CD4-positive, alpha-beta T cell treated with Interleukin-1 beta for 1 hour (primary cell): ENCODE results near the gene MYOZ2.
"Not testable (repeated sequence)": the region's sequence is repeated elsewhere in the genome, so short reads cannot be mapped to it uniquely, and the experiment has no call there.

Experiments used
- DNase-seq, 2 donors: peaks; one replicate each; pipeline ENCODE4 v3.0.0-alpha.2; 2020 to 2022

The MYOZ2 gene

DNA sequence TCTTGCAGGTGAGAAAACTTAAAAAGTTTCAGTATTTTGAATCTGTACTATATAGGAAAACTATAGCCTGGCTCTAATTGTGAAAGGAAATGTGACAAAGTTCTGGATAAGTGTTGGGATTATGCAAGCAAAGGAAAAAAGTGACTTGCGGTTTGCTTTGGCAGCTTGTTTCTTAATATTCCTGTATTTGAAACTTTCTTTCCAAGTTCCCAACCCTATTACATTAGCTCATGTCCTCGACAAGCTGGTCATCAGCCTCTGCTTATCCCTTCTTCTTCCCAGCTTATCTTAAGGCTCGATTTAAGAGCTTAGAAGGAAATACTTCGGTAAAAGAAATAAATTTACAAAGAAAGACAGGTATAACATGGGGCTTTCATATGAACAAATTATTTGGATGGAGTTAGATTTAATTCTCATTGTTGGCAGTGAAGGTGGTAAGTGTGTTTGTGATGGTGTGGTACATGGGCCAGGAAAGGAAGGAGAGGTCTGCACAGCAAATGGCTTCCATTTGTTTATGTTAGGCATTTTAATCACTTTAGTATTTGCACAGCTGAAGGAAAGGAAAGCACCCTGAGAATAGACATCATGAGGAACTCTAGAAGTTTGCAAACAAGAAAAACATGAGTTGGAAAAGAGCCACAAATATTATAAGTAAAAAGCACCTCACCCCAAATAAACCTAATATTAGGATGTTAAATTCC is 5.1 kb upstream of the MYOZ2 start:
- DNase-seq: no peak

DNA sequence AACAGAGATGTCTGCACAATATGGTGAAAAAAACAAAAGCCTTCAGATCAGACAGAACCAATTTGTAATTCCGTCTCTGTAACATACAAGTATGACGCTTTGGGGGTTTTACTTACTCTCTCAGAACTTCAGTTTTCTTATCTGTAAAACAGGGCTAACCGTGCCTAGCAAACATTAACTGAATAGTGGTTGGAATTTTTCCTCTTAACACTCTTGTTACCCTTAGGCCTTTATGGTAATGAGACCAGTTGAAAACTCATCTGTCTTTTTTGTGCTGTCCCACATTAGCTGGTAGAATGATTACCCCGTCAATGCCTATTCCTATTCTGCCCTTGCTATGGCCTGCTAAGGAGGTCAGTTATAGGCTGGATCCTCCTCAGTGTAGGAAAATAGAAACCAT is 4.5 kb upstream of the MYOZ2 start:
- no peak for DNase-seq

DNA sequence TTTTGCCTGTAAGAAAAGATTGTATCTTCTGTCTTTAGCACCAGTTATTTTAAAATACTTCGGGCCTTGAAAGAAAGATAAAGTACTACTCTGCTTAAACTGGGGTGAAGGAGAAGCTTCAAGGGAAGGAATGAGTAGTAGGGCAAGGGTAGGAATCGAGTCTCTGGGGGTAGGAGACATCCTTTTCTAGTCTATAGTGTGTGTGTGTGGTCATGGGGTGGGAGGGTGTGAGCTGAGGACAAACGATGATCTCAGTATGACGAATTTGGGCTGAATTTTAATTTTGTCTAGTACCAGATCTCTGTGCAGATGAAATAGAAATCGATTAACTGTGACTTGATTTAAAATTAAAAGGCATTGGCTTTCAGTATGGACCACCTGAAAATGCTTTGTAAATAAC is 3.3 kb upstream of the MYOZ2 start:
- no peak for DNase-seq

DNA sequence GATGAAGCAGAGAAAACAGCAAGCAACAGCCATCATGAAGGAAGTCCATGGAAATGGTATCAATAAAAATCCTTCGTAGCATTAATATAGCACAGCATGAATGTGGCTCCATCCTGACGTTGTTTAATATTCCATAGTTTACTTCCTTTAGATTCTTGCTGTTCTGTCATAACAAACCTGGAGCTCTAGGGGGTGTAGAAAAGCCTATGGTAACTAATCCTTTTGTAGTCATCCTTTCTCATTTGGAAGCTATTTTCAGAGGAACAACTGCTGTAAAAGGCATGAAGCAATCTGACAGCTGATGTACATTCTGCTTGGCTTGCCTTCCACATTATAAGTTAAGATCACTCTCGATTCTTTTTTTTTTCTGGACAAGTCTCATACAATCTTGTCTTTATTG is 914 bp downstream of the MYOZ2 start:
- DNase-seq: no peak

DNA sequence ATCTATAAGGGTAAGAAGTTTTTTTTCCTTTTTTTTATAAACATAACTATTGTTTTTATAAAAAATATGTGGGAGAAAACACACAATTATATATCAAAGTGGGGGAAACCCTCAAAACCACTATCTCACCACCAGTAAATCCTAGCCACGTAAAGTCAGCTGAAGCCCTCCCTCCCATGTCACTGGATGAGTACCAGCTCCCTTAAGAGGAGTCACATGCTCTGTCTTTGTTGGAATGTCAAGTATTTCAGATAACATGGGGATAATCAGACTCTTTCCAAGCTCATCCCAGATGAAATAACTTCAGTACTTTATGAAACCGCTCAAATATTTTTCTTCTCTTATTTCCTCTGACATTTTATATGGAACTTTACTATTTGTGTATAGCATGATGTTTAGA is 2.4 kb downstream of the MYOZ2 start:
- DNase-seq: peak in 1 of 2 donors; percentile 9

DNA sequence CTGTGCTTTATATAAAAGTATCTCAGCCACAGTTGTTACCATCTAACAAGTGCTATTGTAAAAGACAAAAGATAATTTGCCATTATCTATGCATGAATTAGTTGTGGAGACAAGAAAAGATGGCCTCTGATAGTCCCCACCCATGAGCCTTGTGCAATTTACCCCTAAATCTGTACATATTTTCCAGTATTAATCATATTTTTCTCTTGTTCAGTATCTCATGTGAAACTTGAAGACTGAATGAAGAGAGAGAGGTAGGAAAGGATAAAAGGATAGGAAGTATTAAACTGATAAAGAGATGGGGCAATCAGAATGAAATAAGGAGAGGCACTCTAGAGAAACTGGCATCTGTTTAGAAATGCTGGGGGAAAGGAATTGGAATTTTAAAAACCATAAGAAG is 3.7 kb downstream of the MYOZ2 start:
- DNase-seq: no peak

DNA sequence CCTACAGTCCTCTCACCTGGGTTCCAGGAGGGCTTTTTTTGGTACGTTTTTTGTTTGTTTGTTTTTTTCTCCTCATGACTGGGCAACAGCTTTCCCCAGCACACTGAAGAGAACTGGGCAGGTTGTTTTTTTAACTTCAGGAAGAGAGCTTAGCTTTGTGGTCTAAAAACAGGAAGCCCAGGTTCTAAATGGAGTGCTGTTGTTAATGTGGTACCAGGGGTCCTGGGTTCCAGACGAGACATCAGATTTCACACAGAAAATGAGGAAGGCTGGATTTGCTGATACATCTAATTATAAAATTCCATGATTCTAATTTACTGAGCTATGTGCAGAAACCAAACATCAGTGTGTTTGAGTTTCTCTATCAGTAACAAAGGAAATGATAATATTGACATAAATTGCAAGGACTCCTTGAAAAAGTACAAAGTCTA is 4.2 kb downstream of the MYOZ2 start:
- DNase-seq: peak in 1 of 2 donors; percentile 8

DNA sequence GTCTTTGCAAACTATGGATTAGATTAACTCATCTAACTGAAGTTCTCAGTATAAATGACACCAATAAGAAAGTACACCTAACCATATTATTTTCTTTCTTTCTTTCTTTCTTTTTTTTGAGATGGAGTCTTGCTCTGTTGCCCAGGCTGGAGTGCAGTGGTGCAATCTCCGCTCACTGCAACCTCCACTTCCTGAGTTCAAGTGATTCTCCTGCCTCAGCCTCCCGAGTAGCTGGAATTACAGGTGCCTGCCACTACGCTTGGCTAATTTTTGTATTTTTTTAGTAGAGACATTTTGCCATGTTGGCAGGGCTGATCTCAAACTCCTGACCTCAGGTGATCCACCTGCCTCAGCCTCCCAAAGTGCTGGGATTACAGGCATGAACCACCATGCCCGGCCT is 5.7 kb downstream of the MYOZ2 start:
- DNase-seq: not testable (repeated sequence)

DNA sequence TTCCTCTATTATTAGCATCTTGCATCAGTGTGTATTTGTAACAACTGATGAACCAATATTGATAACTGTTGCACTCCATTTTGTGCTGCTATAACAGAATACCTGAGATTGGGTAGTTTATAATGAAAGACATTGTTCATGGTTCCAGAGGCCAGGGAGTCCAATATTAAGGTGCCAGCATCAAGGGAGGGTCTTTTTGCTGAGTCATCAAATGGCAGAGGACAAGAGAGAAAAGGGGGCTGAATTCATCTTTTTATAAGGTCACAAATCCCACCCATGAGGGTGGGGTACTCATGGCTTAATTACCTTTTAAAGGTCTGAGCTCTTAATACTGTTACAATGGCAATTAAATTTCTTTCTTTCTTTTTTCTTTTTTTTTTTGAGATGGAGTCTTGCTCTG is 7.2 kb downstream of the MYOZ2 start:
- no peak for DNase-seq

DNA sequence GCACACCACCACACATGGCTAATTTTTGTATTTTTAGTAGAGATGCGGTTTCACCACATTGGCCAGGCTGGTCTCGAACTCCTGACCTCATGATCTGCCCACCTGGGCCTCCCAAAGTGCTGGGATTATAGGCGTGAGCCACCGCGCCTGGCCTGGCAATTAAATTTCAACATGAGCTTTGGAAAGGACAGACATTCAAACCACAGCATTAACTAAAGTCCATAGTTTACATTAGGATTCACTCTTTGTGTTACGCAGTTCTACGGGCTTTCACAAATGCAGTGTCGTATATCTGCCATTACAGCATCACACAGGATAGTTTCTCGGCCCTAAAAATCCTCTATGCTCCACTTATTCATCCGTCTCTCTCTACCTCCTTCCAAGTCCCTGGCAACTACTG is 7.7 kb downstream of the MYOZ2 start:
- DNase-seq: not testable (repeated sequence)

DNA sequence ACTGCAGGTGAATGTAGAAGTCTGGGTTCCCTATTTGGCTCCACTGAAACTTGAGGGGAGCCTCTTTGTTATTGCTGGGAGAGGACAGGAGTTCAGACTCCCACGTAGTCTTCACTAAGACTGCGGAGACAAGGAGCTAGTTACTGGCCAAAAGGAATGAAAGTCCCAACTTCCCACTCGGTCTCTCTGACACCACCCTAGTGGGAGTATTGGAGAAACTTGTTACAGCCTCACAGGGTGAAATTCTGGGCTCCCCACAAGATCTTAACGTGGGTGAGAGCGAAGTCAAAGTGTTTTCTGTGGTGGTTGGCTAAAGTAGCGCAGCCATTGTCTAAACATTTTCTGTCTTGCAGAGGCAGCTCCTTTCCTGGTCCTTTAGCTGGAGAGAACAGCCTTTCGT is 13.5 kb downstream of the MYOZ2 start:
- DNase-seq: no peak

DNA sequence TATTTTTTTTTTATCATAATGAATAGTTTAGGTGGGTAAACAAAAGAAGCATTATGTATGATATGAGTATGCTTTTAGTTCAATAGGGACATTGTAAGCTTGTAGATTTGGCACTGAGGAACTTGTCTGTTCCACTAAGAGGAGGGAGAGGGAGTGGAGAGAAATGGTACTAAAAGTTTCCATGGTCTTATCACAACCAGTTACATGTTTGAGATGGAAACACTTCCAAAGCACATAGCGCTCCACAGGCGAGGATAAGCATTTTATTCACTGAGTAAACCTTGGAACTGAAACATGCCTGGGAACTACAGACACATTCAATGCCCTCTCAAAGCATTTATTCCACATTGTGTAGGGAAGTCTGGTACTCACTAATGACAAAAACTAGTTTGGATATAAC is 15.5 kb downstream of the MYOZ2 start:
- DNase-seq: no peak

DNA sequence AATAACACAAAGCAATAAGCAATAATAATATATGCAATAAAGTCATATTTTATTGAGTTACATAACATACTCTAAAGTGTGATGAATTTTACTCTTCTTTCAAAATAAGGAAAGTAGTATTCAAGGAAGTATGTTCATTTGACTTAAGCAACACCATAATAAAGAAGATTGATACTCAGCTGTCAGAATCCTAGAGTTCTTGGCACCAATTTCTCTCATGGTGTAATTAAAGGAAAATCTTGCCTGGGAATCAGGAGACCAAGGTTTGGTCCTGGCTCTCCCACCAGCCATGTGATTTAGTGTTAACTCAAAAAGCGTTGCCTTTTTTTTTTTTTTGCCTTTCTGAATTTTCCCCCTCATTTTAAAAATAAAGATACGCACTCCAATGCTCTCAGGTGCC is 17.1 kb downstream of the MYOZ2 start:
- no peak for DNase-seq

DNA sequence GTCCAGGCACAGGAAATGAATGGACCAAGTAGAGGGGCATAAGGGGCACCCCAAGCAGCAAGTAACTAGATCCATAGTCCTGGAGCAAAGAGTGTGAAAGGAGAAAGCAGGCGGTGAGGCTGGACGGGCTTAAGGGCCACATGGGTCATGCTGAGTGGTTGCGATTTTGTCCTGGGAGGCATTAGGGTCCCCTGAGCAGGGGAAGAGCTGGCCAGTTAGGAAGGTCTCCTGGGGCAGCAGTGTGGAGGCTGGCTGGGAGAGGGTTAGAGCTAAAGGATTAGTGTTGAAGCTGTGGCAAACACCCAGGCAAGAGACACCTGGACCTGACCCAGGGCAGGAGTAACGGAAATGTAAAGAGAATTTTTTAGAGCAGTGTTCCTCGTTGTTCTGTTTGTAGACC is 26.5 kb downstream of the MYOZ2 start:
- DNase-seq: no peak

DNA sequence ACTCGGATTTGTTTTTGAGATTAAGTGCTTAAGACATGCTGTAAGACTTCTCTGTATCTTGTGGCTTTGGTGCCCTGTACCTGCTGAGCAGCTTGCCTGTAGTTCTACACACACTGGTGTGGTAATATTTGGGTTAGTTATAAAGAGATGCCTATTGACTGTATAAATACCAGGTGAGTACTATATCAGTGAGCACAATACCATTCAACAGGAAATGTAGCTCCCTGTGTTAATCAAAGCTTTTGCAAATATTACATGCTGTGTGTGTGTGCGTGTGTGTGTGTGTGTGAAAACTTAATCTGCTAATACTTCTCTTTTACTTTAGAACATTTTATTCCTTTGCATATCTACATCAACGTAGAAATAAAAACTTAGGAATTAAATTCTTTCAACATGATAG is 30.1 kb downstream of the MYOZ2 start:
- no peak for DNase-seq

DNA sequence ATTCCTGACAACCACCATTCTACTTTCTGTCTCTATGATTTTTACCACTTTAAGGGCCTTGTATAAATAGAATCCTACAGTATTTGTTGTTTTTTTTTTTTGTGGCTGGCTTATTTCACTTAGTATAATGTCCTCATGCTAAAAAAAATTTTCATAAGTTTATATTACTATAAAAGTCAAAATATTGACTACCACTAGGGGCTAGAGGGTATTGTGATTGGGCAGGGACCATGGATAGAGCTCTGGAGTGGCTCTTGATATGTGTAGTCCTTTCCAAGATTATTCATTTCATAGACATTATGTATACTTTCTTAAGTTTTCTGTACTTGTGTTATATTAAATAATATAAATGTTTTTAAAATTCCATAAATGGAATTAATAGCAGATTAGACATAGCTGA is 34.6 kb downstream of the MYOZ2 start:
- no peak for DNase-seq

DNA sequence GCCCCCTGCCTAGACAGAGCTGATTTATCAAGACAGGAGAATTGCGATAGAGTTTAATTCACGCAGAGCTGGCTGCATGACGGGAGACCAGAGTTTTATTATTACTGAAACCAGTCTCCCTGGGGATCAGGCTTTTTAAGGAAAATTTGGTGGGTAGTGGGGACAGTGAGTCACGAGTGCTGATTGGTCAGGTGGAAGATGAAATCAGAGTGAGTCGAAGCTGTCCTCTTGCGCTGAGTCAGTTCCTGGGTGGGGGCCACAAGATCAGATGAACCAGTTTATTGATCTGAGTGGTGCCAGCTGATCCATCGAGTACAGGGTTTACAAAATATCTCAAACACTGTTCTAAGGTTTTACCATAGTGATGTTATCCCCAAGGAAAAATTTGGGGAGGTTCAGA is 36.6 kb downstream of the MYOZ2 start:
- DNase-seq: no peak

DNA sequence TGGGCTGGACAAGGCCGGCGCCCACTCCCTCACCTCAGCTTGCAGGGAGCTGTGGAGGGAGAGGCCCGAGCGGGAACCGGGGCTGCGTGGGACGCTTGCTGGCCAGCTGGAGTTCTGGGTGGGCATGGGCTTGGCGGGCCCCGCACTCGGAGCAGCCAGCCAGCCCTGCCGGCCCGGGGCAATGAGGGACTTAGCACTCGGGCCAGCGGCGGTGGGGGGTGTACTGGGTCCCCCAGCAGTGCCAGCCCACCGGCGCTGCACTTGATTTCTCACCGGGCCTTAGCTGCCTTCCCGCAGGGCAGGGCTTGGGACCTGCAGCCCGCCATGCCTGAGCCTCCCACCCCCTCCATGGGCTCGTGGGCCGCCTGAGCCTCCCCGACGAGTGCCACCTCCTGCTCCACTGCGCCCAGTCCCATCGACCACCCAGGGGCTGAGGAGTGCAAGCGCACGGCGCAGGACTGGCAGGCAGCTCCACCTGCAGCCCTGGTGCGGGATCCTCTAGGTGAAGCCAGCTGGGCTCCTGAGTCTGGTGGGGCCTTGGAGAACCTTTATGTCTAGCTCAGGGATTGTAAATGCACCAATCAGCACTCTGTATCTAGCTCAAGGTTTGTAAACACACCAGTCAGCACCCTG is 38.2 kb downstream of the MYOZ2 start:
- DNase-seq: not testable (repeated sequence)

DNA sequence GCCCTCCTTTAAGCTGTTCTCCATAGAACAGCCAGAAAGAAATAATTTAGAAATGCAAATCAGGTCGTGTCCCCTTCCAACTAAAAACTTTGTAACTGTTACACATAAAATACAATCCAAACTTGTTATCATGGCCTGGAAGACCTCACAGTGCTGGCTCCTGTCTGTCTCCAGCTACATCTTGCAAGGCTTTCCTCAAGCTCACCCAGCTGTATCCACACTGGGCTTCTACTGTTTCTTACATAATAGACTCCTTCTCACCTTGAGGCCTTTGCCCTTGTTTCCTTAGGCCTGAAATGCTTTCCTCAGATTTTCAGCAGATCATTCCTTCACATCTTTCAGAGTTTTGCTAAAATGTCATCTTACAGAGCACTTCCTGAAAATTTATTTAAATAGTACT is 43.4 kb downstream of the MYOZ2 start:
- no peak for DNase-seq

DNA sequence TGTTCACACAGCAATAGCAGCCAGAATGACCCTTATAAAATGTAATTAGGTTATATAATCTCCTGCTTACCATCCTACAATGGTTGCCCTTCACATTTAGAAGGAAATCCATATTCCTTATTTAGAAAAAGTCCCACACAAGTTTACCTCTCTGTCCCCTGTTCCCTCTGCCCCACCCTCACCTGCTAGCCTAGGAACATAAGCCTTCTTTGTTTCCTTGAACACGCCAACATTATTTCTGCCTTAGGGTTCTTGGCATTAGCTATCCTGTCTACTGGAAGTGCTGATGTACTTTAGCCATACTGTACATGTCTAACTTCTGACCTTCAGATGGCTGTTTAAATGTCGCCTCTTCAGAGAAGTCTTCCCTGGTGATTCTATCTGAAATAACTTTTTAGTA is 48.5 kb downstream of the MYOZ2 start:
- no peak for DNase-seq

DNA sequence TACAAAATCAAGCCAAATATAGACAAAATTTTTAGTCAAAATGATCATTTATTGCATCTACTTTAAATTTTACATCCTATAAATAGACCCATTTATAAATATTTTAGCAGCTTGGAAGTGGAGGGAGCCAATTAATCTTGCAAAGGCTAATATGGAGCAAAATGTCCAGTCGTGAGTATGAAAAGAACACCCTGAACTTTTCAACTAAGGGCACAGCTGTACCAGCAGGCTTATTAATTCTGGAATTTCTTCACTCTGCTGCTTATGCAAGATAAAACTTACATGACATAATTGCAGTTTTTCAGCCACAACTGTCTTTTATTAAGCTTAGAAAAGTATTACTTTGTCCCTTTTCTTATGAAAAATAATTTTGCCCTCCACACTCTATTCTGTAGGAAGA is 54.0 kb downstream of the MYOZ2 start:
- DNase-seq: no peak

DNA sequence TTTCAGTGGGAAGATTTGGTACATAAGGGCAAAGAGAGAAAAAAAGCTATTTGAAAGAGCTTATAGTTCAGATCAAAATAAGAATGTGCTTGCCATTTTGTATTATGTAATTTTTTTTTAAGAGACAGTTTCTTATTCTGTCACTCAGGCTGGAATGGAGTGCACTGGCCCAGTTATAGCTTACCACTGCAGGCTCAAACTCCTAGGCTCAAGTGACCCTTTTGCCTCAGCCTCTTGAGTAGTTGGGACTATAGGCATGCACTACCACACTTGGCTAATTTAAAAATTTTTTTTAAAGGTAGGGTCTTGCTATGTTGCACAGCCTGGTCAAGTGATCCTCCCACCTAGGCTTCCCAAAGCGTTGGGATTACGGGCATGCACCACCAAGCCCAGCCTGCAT is 54.7 kb downstream of the MYOZ2 start:
- DNase-seq: no peak

DNA sequence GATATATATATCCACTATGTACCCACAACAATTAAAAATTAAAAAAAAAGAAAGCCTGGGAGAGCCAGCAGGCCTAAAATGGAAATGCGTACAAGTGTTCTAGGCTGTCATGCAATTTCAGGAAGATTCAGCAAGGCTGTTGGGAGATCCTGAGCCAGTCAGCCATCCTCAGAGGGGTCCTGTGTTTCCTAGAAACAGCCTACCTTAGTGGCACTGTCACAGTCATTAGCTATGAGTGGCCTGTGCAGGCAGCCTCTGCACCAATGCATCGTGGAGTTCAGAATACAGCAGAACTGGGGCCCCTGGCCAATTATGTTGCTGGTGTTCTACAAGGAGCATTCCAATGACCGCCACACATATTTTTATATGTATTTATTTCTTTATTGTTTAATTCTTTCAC is 55.9 kb downstream of the MYOZ2 start:
- no peak for DNase-seq

DNA sequence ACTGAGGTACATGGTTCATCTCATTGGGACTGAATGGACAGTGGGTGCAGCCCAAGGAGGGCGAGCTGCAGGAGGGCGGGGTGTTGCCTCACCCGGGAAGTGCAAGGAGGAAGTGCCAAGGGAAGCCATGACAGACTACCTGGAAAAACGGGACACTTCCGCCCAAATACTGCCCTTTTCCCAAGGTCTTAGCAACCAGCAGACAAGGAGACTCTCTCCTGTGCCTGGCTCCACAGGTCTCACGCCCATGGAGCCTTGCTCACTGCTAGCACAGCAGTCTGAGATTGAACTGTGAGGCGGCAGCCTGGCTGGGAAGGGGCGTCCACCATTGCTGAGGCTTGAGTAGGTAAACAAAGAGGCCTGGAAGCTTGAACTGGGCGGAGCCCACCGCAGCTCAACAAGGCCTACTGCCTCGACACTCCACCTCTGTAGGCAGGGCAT is 62.2 kb downstream of the MYOZ2 start:
- DNase-seq: no peak

DNA sequence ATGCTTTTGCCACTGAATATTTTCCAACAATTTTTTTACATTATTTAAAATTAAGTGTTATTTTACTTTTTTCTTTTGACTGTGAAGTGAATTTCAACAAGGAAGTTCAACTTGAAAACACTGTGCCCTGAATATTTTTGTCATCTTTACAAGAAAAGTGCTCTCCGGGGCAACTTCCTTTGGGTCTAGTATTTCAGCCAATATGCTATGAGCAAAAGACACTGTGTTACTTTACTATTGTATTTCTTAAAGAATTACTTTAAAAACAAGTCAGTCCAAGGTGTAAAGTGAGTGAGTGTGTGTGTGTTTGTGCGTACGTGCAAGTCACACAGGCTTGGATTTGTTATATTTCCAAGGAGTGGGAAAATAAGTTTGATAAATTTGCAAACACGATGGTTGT is 69.3 kb downstream of the MYOZ2 start:
- DNase-seq: no peak
